ENCODE data around the gene STT3B. TPM values are rescaled to one million over a fixed set of nuclear protein-coding genes. Genes with fewer than 3 reads are reported as not detected.
A peak's percentile ranks its signal among the peaks of the same experiment; 100 is the strongest.

The STT3B gene
- total RNA-seq, 2 experiments from 2014 or later, result 111 to 113 TPM

- ChIA-PET CTCF (interaction anchor here (0.6 to 2.4 kb wide), 11 partner anchors 9 to 815 kb away, joined by 3 to 13 read pairs (median 3); no protein-coding TSS in a partner anchor), POLR2A (interaction anchor here (0.6 to 4.5 kb wide), 32 partner anchors 9 to 924 kb away, joined by 3 to 179 read pairs (median 6); no protein-coding TSS in a partner anchor)
- H3K4me1 Mint-ChIP-seq (ENCODE audit: low read depth), result peaks cover 21% of the 10 kb centered on the region
- peaks cover 27% of the 10 kb centered on the region for H3K36me3 Mint-ChIP-seq (ENCODE audit: low read depth)
- H3K27me3 Mint-ChIP-seq, result no peaks in the 10 kb centered on the region
- H3K9me3 Mint-ChIP-seq, result no peaks in the 10 kb centered on the region
- DNase-seq (peak in 1 of 14 experiments; percentile 41), ATAC-seq (ENCODE audit: poor library complexity) (no peak)
- Histone ChIP-seq H3K4me1 (ENCODE audit: insufficient read depth, low read length) (peaks cover 10% of the 10 kb centered on the region), H3K27me3 (ENCODE audit: control insufficient read depth in 1 of 2, insufficient read depth in 2 of 2, low read length in 2 of 2) (no peaks in the 10 kb centered on the region), H3K4me3 (ENCODE audit: low read length) (peak overlapping the region; percentile 91), H3K36me3 (ENCODE audit: insufficient read depth, low read length) (no peaks in the 10 kb centered on the region), H3K27ac (ENCODE audit: low read depth in 1 of 2, low read length in 2 of 2) (peak overlapping the region; percentile 97 to 98), H3K9me3 (ENCODE audit: control insufficient read depth in 1 of 2, insufficient read depth in 1 of 2, low read length in 2 of 2) (no peaks in the 10 kb centered on the region)
- intact Hi-C loops (cut with DNase I, micrococcal nuclease), result loop anchor here (1.0 to 10.0 kb wide), 8 partner anchors 36 to 1536 kb away; partner anchors contain the start of genes CNOT10 (in 1 of the 2) and GPD1L (in 1 of the 2)
- H3K27ac Mint-ChIP-seq, result peak overlapping the region; percentile 96
- no peak for TF ChIP-seq CTCF (IDR thresholded peaks at IDR 0.05)
- peak overlapping the region; percentile 97 for H3K4me3 Mint-ChIP-seq
Observed at GRCh38 chr3:31531452-31531991, 1.2 kb upstream of the STT3B start.

DNA sequence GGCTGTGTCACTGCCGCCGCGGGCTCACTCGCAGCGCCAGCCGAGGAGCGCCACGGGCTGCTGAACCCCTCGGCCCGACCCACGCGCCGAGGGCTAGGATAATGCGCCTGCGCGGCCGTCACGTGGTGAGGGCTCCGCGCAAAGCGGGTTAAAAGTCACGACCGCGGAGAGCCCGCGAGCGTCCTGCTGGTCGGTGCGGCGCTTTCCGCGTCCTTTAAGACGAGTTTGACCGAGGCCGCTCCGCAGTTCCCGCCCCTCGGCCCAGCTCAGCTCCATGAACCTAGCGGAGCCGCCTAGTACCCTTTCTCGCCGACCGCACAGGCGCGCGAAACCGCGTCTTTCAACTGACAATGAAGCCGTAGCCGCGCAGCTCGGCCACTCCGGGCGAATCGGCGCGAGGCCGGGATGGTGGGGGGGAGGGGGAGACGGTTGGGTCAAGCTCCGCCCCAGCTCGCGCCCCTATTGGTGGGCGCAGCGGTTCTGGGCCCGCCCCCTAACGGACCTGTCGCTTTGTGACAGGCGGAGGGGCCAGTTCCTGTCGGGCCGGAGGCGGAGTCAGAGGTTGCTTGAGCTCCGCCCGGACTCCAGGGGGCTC lies 636 bp upstream of the STT3B start:
- Mint-ChIP-seq H3K9me3 (no peaks in the 10 kb centered on the region), H3K27ac (peak overlapping the region; percentile 96), H3K36me3 (ENCODE audit: low read depth) (peaks cover 27% of the 10 kb centered on the region), H3K4me3 (peak overlapping the region; percentile 97), H3K4me1 (ENCODE audit: low read depth) (peaks cover 27% of the 10 kb centered on the region), H3K27me3 (no peaks in the 10 kb centered on the region)
- ChIA-PET CTCF (interaction anchor here (0.6 to 2.4 kb wide), 12 partner anchors 9 to 815 kb away, joined by 3 to 13 read pairs (median 3); no protein-coding TSS in a partner anchor), POLR2A (interaction anchor here (0.6 to 4.5 kb wide), 57 partner anchors 8 to 1908 kb away, joined by 3 to 179 read pairs (median 4); partner anchors contain the start of genes GPD1L and UBP1)
- H3K27me3 ChIP-seq (ENCODE audit: control insufficient read depth in 1 of 2, insufficient read depth in 2 of 2, low read length in 2 of 2), result no peaks in the 10 kb centered on the region
- H3K27ac ChIP-seq (ENCODE audit: low read depth in 1 of 2, low read length in 2 of 2), result peak overlapping the region; percentile 97 to 98
- H3K4me3 ChIP-seq (ENCODE audit: low read length), result peak overlapping the region; percentile 91
- DNase-seq (peak; percentile 97 to 99 (median 98)), ATAC-seq (ENCODE audit: poor library complexity) (peak; percentile 83)
- no peaks in the 10 kb centered on the region for H3K9me3 ChIP-seq (ENCODE audit: control insufficient read depth in 1 of 2, insufficient read depth in 1 of 2, low read length in 2 of 2)
- no peaks in the 10 kb centered on the region for H3K36me3 ChIP-seq (ENCODE audit: insufficient read depth, low read length)
- TF ChIP-seq CTCF (IDR thresholded peaks at IDR 0.05), result no peak
- peaks cover 14% of the 10 kb centered on the region for H3K4me1 ChIP-seq (ENCODE audit: insufficient read depth, low read length)
- intact Hi-C loops (cut with DNase I, micrococcal nuclease), result loop anchor here (1.0 to 10.0 kb wide), 9 partner anchors 35 to 1535 kb away; partner anchors contain the start of genes CNOT10 (in 1 of the 2) and GPD1L (in 1 of the 2)

DNA sequence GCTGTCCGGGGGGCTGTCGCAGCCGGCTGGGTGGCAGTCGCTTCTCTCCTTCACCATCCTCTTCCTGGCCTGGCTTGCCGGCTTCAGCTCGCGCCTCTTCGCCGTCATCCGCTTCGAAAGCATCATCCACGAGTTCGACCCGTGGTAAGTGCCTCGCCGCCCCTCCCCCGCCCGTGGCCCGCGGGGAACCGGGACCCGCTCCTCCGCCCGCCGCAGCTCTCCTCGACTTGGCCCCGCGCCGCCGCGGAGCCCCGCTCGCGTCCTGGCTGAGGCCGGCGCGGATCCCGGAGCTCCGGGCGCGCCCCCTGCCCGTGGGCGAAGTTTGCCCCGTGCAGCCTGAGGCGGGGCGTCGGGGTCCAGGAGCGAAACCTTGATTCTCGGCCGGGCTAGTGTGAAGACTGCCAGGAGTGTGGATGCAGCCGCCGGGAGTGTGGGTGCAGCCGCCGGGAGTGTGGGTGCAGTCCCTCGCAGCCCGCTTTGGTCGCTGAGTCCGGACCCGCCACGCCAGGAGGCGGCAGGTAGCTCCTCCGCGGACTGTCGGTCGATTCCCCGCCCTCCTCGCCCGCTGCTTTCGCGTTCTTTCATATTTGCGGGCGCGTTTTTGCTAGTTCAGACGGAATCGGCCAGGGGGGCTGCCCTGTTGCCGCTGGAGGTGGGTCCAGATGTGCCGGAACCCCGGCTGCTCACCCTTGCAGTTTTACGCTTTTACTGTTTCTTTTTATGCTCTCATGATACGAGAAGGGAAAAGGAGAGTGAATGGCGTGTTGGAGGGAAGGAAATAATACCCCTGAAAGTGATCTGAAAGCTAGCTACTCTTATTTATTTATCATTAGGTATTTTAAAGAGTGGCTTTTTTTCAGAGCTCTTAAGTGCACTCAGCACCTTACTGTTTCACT lies 692 bp downstream of the STT3B start:
- intact Hi-C loops (cut with DNase I, micrococcal nuclease), result loop anchor here (2.0 to 10.0 kb wide), 8 partner anchors 15 to 1534 kb away; partner anchors contain the start of genes CNOT10 (in 1 of the 2) and GPD1L (in 1 of the 2)
- Histone ChIP-seq H3K4me1 (ENCODE audit: insufficient read depth, low read length) (peaks cover 19% of the 10 kb centered on the region), H3K4me3 (ENCODE audit: low read length) (peak overlapping the region; percentile 91), H3K9me3 (ENCODE audit: control insufficient read depth in 1 of 2, insufficient read depth in 1 of 2, low read length in 2 of 2) (no peaks in the 10 kb centered on the region), H3K36me3 (ENCODE audit: insufficient read depth, low read length) (no peaks in the 10 kb centered on the region), H3K27ac (ENCODE audit: low read depth in 1 of 2, low read length in 2 of 2) (peak overlapping the region; percentile 97 to 98), H3K27me3 (ENCODE audit: control insufficient read depth in 1 of 2, insufficient read depth in 2 of 2, low read length in 2 of 2) (no peaks in the 10 kb centered on the region)
- no peak for ATAC-seq (ENCODE audit: poor library complexity)
- peak; percentile 37 to 81 (median 52) for DNase-seq
- H3K4me1 Mint-ChIP-seq (ENCODE audit: low read depth), result peaks cover 40% of the 10 kb centered on the region
- H3K9me3 Mint-ChIP-seq, result no peaks in the 10 kb centered on the region
- POLR2A ChIA-PET, result interaction anchor here (0.6 to 4.5 kb wide), 44 partner anchors 7 to 1907 kb away, joined by 3 to 179 read pairs (median 5); partner anchors contain the start of gene UBP1
- TF ChIP-seq CTCF (IDR thresholded peaks at IDR 0.05), result no peak
- peak overlapping the region; percentile 99 for H3K4me3 Mint-ChIP-seq
- H3K27me3 Mint-ChIP-seq, result no peaks in the 10 kb centered on the region
- H3K36me3 Mint-ChIP-seq (ENCODE audit: low read depth), result peaks cover 32% of the 10 kb centered on the region
- H3K27ac Mint-ChIP-seq, result peak overlapping the region; percentile 96
- CTCF ChIA-PET, result interaction anchor here (0.7 to 2.4 kb wide), 7 partner anchors 10 to 935 kb away, joined by 3 to 13 read pairs (median 4); no protein-coding TSS in a partner anchor

Measured in CD4-positive, alpha-beta T cell (primary cell).